Measurements from ENCODE around the gene SLC35E4.
"Not testable (repeated sequence)": the region's sequence is repeated elsewhere in the genome, so short reads cannot be mapped to it uniquely, and the experiment has no call there.

SLC35E4 gene

DNA sequence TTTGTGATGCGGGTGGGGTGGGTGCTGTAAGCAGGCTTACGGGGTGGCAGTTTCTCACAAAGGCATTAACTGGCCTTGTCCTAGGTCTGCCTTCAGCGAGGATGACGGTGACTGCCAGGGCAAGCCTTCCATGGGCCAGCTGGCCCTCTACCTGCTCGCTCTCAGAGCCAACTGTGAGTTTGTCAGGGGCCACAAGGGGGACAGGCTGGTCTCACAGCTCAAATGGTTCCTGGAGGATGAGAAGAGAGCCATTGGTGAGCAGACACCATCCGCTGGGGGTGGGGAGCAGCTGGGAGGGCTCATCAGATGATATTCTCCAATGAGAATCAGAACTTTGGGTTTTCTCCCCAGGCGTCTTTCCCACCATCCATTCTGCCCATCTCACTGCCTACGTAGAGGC, 22.8 kb upstream of the SLC35E4 start:
- DNase-seq: no peak

DNA sequence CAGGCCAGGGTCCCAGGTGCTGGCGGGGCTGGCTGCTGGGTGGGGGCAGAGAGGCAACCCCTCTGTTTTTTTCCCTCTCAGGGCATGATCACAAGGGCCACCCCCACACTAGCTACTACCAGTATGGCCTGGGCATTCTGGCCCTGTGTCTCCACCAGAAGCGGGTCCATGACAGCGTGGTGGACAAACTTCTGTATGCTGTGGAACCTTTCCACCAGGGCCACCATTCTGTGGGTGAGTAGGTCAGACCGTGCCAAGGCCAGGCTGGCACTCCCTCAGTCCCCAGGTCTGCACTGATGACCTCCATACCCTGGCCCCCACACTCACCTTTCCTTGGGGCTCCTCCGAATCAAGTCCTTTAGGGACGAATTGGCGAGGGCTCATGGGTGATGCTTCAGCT, 21.3 kb upstream of the SLC35E4 start:
- no peak for DNase-seq

DNA sequence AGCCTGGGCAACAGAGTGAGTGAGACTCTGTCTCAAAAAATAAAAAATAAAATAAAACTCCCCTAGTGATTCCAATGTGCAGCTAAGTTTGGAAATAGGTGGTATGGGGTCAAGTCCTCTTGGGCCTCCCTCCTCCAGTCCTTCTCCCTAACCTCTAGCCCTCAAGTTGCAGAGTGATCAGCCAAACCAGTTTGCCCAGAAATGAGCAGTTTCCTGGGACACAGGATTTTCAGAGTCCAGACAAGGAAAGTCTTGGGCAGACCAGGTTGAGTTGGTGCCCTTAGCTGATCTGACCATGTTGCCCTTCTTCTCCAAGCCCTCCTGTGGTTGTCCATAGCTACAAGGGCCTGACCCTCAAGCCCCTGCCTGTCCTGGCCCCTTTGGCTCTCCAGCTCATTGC, 20.7 kb upstream of the SLC35E4 start:
- no peak for DNase-seq

DNA sequence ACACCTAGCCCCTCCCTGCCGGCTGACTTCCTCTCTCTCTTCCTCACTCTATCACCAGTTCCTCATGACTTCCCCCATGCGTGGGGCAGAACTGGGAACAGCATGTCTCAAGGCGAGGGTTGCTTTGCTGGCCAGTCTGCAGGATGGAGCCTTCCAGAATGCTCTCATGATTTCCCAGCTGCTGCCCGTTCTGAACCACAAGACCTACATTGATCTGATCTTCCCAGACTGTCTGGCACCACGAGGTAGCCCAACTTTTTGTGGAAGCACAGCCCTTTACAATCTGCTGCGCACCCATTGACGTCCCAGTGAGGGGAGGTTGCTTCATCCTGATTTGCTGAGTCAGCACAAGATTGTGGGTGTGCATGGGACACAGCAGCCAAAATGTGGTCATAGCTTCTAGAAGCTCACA, 20.0 kb upstream of the SLC35E4 start:
- DNase-seq: no peak

DNA sequence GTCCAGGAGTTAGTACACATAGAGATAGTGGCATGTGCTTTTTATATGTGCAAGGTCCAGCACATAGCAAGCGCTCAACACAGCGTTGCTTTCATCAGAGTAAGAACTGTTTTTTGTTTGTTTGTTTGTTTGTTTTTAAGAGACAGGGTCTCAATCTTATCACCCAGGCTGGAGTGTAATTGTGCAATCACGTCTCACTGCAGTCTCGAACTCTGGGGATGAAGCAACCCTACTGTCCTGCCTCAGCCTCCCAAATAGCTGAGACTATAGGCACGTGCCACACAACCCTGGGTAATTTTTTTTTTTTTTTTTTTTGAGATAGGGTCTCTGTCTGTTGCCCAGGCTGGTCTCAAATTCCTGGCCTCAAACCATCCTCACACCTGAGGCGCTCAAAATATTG, 17.8 kb upstream of the SLC35E4 start:
- DNase-seq: no peak

DNA sequence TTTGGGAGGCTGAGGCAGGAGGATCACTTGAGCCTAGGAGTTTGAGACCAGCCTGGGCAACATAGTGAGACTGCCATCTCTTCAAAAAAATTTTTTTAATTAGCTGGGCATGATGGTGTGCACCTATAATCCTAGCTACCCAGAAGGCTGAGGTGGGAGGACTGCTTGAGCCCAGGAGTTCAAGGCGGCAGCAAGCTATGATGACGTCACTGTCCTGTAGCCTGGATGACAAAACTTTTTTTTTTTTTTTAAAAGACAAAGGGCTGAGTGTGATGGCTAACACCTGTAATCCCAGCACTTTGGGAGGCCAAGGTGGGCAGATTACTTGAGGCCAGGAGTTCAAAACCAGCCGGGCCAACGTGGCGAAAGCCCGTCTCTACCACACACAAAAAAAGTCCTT, 15.7 kb upstream of the SLC35E4 start:
- DNase-seq: not testable (repeated sequence)

DNA sequence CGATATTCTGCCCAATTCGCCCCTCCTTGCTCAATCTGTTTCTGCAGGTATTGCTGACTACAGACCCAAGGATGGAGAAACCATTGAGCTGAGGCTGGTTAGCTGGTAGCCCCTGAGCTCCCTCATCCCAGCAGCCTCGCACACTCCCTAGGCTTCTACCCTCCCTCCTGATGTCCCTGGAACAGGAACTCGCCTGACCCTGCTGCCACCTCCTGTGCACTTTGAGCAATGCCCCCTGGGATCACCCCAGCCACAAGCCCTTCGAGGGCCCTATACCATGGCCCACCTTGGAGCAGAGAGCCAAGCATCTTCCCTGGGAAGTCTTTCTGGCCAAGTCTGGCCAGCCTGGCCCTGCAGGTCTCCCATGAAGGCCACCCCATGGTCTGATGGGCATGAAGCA, 9.2 kb upstream of the SLC35E4 start:
- no peak for DNase-seq

DNA sequence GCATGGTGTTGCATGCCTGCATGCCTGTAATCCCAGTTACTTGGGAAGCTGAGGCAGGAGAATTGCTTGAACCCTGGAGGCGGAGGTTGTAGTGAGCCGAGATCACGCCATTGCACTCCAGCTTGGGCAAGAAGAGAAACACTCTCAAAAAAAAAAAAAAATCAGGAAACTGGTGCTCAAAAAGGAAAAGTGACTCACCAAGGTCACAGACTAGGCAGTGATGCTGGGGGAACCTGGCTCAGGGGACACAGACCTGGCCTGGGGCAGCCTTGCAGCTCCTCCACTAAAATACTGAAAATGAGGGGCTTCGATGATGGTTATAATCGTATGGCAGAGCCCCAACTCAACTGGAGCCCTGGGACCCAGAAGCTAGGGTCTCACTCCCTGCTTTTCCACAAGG, 8.1 kb upstream of the SLC35E4 start:
- no peak for DNase-seq

DNA sequence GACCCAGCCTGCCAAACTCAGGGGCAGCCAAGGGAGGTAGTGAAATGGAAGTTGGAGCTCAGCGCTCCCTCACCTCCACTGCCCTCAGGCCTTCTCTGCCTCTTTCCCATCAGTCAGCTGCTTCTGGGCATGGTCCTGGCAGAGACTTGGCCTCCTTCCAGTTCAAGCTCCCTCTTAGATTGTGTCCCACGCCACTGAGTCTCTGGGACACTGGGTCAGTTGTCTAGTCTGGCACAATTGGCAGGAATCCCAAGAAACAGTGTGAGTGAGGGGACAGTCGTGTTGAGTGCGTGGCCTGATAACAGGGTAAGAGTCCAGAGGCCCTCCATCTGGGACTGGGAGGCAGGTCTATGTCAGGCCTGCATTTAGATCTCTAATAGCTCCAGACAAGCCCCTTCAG, 7.1 kb upstream of the SLC35E4 start:
- no peak for DNase-seq

DNA sequence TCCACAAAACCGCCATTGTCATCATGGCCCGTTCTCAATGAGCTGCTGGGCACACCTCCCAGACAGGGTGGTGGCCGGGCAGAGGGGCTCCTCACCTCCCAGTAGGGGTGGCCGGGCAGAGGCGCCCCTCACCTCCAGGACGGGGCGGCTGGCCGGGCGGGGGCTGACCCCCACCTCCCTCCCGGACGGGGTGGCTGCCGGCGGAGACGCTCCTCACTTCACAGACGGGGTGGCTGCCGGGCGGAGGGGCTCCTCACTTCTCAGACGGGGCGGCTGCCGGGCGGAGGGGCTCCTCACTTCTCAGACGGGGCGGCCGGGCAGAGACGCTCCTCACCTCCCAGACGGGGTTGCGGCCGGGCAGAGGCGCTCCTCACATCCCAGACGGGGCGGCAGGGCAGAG, 4.1 kb upstream of the SLC35E4 start:
- not testable (repeated sequence) for DNase-seq

DNA sequence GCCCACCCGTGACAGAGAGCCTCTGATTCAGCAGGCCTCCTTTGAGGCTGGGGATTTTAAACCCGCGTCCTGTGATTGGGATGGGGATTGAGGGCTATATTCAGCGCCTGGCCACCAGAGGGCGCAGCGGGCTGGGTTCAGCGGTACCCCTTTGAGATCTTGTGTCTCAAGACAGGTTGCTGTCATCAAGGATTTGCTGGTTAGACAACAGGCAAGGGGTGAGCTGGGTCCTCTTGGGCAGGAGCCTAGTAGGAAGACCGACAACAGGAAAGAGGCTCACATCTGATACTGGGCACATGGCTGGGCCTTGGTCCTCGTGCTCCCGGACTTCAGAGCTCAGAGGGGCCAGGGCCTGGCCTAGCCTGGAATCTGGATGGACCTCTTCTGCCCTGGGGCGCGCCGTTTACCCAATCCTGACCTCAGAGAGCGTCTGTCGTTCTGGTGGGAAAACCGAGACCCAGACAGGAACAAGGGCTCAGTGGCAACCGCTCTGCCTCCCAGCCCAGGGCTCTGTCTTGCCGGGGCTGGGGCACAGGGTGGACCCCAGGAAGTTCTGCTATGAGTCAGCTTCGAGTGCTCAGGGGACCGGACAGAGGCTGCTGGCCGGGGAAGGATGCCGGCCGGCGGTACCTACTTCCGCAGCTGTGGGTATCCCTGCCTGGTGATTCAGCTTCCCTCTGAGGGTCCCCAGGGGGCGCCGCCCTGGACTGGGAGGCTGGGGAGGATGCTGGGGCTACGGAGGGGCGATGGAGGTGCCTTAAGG, 929 bp upstream of the SLC35E4 start:
- DNase-seq: peak; percentile 39 to 75

DNA sequence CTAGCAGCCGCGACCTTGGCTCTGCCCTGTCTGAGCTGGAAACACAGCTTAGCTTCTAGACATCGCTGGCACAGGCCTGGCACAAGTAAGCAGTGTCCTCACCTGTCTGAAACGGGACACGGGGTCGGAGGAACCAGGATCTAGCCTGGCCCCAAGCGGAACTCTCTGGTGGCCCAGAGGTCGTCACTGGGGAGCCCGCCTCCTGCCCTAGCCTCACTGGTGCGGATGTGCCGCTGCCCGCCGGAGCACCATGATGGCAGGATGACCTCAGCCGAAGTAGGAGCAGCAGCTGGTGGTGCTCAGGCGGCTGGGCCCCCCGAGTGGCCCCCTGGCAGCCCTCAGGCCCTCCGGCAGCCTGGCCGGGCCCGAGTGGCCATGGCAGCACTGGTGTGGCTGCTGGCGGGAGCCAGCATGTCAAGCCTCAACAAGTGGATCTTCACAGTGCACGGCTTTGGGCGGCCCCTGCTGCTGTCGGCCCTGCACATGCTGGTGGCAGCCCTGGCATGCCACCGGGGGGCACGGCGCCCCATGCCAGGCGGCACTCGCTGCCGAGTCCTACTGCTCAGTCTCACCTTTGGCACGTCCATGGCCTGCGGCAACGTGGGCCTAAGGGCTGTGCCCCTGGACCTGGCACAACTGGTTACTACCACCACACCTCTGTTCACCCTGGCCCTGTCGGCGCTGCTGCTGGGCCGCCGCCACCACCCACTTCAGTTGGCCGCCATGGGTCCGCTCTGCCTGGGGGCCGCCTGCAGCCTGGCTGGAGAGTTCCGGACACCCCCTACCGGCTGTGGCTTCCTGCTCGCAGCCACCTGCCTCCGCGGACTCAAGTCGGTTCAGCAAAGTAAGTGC, 871 bp downstream of the SLC35E4 start:
- no peak for DNase-seq

DNA sequence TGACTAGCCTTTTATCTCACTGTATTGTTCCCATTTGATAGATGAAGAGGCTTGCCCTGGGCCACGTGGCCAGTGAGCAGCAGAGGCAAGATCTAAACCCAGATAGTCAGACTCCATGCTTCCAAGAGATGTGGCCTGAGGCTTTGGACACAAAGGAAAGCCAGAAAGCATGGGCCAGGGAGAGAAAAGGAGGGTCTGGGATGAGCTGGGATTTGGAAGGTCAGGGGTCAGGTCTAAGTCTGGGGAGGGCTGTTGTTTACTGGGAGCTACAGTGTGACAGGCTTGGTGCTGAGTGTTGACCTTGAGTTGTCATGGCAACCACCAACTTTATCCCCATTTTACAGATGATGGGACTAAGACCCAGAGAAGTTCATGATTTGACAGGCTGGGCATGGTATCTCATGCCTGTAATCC, 2.1 kb downstream of the SLC35E4 start:
- no peak for DNase-seq

DNA sequence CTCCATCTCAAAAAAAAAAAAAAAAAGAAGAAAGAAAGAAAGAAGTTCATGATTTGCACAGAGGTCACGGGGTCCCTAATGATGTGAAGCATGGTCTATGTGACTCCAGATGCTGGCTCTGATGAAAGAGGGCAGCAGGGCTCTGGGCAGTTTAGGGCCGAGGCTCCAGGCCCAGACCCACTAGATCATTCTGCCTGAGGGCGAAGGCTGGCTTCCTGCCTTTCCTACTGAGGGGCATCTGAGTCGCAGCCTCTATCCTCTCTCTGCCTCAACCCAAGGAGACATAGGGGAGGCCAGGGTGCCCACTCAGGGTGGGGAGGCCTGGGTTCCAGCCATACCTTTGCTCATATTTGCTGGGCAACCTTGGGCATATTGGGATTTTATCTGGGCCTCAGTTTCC, 4.8 kb downstream of the SLC35E4 start:
- DNase-seq: no peak

DNA sequence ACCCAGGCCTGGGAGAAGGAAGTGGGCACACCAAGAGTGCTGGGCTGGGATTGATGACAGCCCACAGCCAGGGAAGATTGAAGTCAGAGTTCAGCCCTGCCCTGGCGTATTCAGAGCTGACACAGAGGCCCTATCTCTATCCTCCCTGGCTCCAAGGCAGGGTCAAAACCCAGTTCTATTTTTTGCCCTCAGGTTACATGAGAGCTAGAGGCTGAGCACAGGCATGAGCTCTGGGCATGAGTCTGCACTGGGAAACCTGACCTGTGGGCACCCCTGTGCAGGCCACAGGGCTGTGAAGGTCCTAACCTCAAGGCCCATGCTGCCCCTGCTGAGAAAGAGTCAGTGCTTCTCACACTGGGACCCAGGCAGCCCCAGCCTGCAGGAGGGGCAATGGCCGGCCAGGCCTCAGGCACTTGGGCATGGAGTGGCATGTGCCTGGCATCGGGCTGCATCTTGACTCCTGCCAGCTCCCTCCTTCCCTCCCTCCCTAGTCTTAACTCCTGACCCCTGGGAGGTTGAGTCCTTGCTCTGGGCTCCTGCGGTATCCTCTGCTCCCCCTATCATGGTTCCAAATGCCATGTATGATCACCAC, 5.4 kb downstream of the SLC35E4 start:
- no peak for DNase-seq

DNA sequence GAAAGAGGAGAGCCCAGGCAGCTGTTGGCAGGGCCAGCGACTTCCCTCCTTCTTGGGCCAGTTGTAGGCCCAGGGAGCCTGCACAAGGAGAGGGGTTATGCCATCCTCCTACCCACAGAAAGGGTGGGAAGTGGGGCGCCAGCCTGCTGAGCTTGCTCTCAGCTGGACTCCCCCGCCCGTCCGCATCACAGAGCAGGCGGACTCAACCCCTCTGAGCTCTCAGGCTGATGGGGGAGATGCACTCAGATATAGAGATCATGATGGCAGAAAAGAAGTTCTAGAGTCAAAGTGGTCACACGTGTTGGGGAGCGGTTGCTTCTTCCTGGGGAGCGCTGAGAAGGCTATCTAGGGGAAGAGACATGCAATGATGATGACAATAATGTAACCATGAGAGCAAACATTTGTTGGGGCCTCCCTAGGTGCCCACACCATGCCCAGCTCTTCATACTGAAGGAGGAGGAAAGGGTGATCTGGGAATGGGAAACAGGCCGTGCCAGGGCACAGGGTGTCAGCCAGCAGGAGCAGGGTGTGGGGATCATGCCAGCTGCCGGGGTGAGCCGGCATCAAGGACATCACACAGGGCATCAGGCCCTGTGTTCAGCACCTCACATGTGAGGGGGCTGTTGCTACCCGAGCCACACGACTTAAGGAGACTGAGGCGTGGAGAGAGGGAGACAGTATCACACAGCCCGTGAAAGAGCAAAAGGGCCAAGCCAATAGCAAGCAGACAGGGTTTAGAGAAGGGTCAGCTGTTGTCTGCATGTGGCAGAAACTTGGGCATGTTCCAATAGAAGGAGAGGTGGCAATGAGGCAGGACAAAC, 7.7 kb downstream of the SLC35E4 start:
- DNase-seq: no peak

DNA sequence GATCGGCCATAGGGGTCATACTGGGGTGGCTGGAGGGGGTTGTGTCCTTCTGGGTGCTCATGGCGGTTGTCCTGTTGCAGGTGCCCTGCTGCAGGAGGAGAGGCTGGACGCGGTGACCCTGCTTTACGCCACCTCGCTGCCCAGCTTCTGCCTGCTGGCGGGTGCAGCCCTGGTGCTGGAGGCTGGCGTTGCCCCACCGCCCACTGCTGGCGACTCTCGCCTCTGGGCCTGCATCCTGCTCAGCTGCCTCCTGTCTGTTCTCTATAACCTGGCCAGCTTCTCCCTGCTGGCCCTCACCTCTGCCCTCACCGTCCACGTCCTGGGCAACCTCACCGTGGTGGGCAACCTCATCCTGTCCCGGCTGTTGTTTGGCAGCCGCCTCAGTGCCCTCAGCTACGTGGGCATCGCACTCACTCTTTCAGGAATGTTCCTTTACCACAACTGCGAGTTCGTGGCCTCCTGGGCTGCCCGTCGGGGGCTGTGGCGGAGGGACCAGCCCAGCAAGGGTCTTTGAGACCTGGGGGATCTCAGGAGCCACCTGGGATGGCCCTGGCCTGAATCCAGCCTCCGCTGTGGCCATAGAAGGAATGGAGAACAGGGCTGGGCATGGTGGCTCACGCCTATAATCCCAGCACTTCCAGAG, 11.1 kb downstream of the SLC35E4 start:
- DNase-seq: no peak

DNA sequence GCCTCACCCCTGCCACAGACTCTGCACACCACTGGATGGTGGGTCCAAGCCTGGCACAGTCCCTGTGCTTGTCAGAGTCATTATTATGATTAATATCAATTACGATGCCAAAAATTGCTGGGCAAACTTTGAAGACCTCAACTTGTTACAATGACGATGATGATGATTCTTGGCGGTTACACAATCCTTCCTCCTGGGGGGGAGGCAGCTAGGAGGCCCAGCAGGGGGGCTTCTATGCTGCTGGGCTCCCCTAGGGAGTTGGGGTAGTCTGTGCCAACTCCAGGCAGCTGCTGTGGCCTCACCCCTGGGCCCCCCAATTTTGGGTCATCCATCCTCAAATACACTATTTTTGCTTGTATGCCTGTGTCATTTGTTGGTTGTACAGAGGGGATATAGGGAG, 12.0 kb downstream of the SLC35E4 start:
- no peak for DNase-seq

DNA sequence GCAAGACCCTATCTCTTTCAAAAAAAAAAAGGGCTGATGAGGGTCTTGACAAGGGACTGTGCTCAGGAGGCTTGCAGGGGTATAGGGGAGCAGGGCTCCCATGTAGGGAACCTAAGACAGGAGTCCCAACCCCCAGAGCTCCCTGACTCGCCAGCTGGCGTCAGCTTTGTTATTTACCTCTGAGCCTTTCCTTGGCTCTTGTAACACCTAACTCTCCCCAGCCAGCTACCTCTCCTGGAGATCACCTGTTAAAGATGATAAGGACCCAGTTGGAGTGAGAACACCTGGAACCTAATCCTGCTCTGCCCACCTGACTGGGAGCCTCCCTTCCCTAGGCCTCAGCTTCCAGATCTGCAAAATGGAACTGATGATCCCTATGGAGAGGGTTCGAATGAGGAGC, 13.2 kb downstream of the SLC35E4 start:
- DNase-seq: no peak

DNA sequence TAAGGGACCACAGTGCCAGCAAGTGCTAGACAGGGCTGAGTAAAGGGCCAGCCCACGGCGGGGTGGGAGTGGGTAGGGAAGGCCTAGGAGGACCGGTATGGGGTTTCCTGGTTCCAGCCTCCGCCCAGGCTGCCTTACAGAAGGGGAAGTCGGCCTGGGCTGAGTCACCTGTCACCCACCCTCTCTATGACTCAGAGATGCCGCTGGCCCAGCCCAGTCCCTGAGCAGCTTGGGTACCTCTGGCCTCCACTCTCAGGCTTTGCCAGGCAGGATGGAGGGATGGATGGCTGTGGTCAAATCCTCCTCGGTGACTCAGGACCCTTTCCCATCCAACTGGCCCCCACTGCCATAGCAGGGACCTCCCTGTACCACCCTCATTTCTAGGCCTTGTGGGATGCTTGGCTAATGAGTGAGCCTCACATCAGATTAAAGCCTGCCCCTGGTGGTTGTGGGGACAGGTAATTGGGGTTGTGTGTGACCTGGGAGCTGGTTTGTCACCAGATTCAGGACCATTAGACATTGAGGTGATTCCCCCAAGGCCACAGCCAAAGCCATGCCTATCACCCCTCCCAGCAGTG, 13.9 kb downstream of the SLC35E4 start:
- DNase-seq: no peak

DNA sequence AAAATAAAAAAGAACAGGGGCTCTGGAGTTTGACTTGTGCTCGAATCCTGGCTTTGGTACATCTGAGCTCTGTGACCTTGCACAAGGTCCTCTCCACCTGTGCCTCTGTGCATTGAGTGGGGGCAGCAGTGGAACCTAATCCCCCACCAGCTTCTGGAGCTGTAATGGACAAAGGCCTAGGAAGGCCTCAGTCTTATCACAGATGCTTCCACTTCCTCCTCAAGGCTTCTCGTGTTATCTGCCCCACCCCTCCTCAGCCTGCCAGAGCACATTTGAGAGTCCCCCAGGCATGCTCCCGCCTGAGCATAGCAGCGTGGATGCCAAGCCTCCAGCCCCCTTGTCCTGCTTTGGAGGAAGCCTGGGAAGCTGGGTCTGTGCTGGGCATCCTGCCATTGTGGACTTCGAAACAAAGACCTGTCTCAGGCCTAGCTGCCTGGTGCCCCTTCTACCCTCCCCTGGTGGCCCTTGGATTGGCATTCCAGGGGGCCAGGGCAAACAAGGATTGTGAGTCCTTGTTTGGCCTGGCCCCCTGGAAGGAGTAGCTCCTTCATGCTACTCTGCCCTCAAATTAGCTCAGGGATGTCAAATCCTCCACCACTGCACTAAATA, 15.0 kb downstream of the SLC35E4 start:
- DNase-seq: no peak

DNA sequence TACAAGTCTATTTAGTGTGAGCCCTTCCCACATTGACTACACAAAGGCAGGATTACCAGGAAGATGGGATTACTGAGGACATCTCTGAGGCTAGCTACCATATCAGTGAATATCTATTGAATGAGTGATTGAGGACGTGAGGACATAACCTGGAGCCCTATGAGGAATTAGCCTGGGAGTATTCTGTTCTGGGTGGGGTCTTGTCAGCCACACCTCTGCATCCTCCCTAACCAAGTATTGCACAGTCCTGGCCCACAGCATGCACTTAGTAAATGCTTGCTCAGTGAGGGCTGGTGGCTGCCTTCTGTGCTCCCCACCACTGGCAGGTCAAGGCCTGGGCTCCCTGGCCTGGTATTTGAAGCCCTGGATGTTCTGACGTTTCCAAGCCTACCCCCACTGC, 17.3 kb downstream of the SLC35E4 start:
- DNase-seq: no peak
